Erythroblast (primary cell): Measurements from ENCODE around the gene TSPAN16.

Experiments used
- GATA1 ChIP-seq: IDR thresholded peaks from 2 replicates; pipeline ENCODE4 v1.6.1; 2011; ENCODE audit warnings: low read depth, mild to moderate bottlenecking, control low read depth, low read length, moderate library complexity
- POLR2A ChIP-seq: IDR thresholded peaks from 2 replicates; pipeline ENCODE4 v1.6.1; 2011; ENCODE audit warnings: mild to moderate bottlenecking, low read length

DNA sequence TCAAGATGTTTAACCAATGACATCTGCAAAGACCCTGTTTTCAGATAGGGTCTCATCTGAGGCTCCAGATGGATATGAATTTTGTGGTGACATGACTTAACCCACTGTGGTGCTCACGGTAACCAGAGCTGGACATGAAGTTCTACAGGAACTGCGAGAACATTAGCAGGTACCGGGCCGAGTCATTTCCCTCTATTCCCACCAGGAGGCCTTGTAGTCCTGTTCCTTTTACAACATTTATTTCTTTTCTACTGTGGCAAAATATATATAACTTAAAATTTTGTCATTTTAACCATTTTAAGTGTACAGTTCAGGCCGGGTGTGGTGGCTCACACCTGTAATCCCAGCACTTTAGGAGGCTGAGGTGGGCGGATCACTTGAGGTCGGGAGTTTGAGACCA is 7.6 kb upstream of the TSPAN16 start:
- TF ChIP-seq POLR2A: no peak
- TF ChIP-seq GATA1: no peak
